Smooth muscle cell (in vitro differentiated cells): ENCODE data around the gene LRP4. TPM values are rescaled to one million over a fixed set of nuclear protein-coding genes. Genes with fewer than 3 reads are reported as not detected.

Source experiments
- DNase-seq: peaks from one replicate; lab custom pipeline; 2025; ENCODE audit not compliant: unreplicated experiment; lab: John Stamatoyannopoulos, UW
- H2AFZ ChIP-seq: fragments of 200-600 bp; sonication (generic); 2 replicates; pipeline ENCODE4 v1.6.0; 2016; ENCODE audit warnings: antibody characterized with exemption, low read depth, mild to moderate bottlenecking
- H3F3A ChIP-seq: fragments of 200-600 bp; sonication (generic); 2 replicates; pipeline ENCODE4 v1.6.0; 2017; ENCODE audit warnings: antibody characterized with exemption, low read depth
- H3K27ac ChIP-seq: fragments of 200-600 bp; sonication (generic); 2 replicates; pipeline ENCODE4 v1.5.1; 2016; ENCODE audit warnings: low read depth, mild to moderate bottlenecking
- H3K27me3 ChIP-seq: fragments of 200-600 bp; sonication (generic); 2 replicates; pipeline ENCODE4 v1.6.1; 2016; ENCODE audit warnings: low read depth, mild to moderate bottlenecking
- H3K36me3 ChIP-seq: fragments of 200-600 bp; sonication (generic); 2 replicates; pipeline ENCODE4 v1.5.1; 2016; ENCODE audit warnings: low read depth
- H3K4me1 ChIP-seq: fragments of 200-600 bp; sonication (generic); 2 replicates; pipeline ENCODE4 v1.5.1; 2016; ENCODE audit warnings: low read depth
- H3K4me2 ChIP-seq: fragments of 200-600 bp; sonication (generic); 2 replicates; pipeline ENCODE4 v1.6.0; 2016; ENCODE audit warnings: mild to moderate bottlenecking
- H3K4me3 ChIP-seq: fragments of 200-600 bp; sonication (generic); 2 replicates; pipeline ENCODE4 v1.5.1; 2016; ENCODE audit warnings: mild to moderate bottlenecking
- H3K79me2 ChIP-seq: fragments of 200-600 bp; sonication (generic); 2 replicates; pipeline ENCODE4 v1.6.0; 2016; ENCODE audit warnings: low read depth, mild to moderate bottlenecking
- H3K9ac ChIP-seq: fragments of 200-600 bp; sonication (generic); 2 replicates; pipeline ENCODE4 v1.6.0; 2016; ENCODE audit warnings: low read depth
- H3K9me3 ChIP-seq: fragments of 200-600 bp; sonication (generic); replicated peaks from 2 replicates; pipeline ENCODE4 v1.5.1; 2016; ENCODE audit warnings: low read depth
- H4K20me1 ChIP-seq: fragments of 200-600 bp; sonication (generic); 2 replicates; pipeline ENCODE4 v1.6.0; 2016; ENCODE audit warnings: low read depth
- CTCF ChIP-seq: fragments of 200-600 bp; sonication (generic); IDR thresholded peaks from 2 replicates; pipeline ENCODE4 v1.5.1; 2017; ENCODE audit warnings: borderline replicate concordance, mild to moderate bottlenecking, antibody characterized with exemption; ENCODE audit not compliant: insufficient read depth, poor library complexity, severe bottlenecking
- WGBS: methylation state at CpG from one replicate; pipeline ENCODE4 v1.1.7; 2016; ENCODE audit warnings: low lambda C conversion rate; 5-methylcytosine and 5-hydroxymethylcytosine counted together
- polyA plus RNA-seq: library from polyadenylated mRNA; unstranded; fragments of >200 nt; fragmentation: Nextera tagmentation; extraction: Ambion mirVana; gene quantifications from 2 replicates; pipeline ENCODE4 v1.2.1, GENCODE V29; 2016
- total RNA-seq: library from RNA; depleted of rRNA; stranded (reverse); fragments of >200 nt; gene quantifications from 2 replicates; pipeline ENCODE4 v1.2.3, GENCODE V29; 2014

The LRP4 gene
- total and polyA plus RNA-seq, 2 experiments from 2014 or later: 10.4 to 13.6 TPM

GRCh38 chr11:46948378-46949131, 30.2 kb upstream of the LRP4 start:
- no peaks in the 10 kb centered on the region for H3K27me3 ChIP-seq
- H3F3A ChIP-seq: peaks cover 11% of the 10 kb centered on the region
- H3K9ac ChIP-seq: peak overlapping the region; percentile 29
- H2AFZ ChIP-seq: no peak overlapping the region
- DNase-seq: no peak
- no peaks in the 10 kb centered on the region for H3K36me3 ChIP-seq
- peak overlapping the region; percentile 83 for H3K27ac ChIP-seq
- H3K4me1 ChIP-seq: peaks cover 40% of the 10 kb centered on the region
- WGBS: 43% methylated on average over 4 of the region's 4 CpGs
- H4K20me1 ChIP-seq: peaks cover 7% of the 10 kb centered on the region
- no peak for TF ChIP-seq CTCF
- no peaks in the 10 kb centered on the region for H3K9me3 ChIP-seq
- H3K4me3 ChIP-seq: no peak overlapping the region
- H3K4me2 ChIP-seq: peak overlapping the region; percentile 19
- H3K79me2 ChIP-seq: peaks cover 16% of the 10 kb centered on the region

GRCh38 chr11:46947399-46948077, 29.2 kb upstream of the LRP4 start:
- H3K27ac ChIP-seq: peak overlapping the region; percentile 83
- no peak overlapping the region for H3K4me3 ChIP-seq
- peaks cover 11% of the 10 kb centered on the region for H3F3A ChIP-seq
- no peak overlapping the region for H2AFZ ChIP-seq
- H3K79me2 ChIP-seq: peaks cover 20% of the 10 kb centered on the region
- TF ChIP-seq CTCF: no peak
- peaks cover 30% of the 10 kb centered on the region for H3K4me1 ChIP-seq
- no peak for DNase-seq
- no peak overlapping the region for H3K9ac ChIP-seq
- no peaks in the 10 kb centered on the region for H3K27me3 ChIP-seq
- H3K4me2 ChIP-seq: no peak overlapping the region
- H3K36me3 ChIP-seq: no peaks in the 10 kb centered on the region
- no peaks in the 10 kb centered on the region for H3K9me3 ChIP-seq
- 83% methylated on average over 3 of the region's 3 CpGs for WGBS
- H4K20me1 ChIP-seq: peaks cover 7% of the 10 kb centered on the region

GRCh38 chr11:46944356-46945075, 26.2 kb upstream of the LRP4 start:
- TF ChIP-seq CTCF: no peak

More at GRCh38 chr11:46944356-46945075, 26.2 kb upstream of the LRP4 start:
- no peak overlapping the region for H3K9ac ChIP-seq
- H3F3A ChIP-seq: peaks cover 11% of the 10 kb centered on the region
- no peak overlapping the region for H3K4me2 ChIP-seq
- H3K79me2 ChIP-seq: peaks cover 28% of the 10 kb centered on the region
- no peak overlapping the region for H3K27ac ChIP-seq
- H3K27me3 ChIP-seq: no peaks in the 10 kb centered on the region
- no peak overlapping the region for H3K4me3 ChIP-seq
- no peak for DNase-seq
- no peak overlapping the region for H2AFZ ChIP-seq
- H4K20me1 ChIP-seq: no peaks in the 10 kb centered on the region
- H3K9me3 ChIP-seq: no peaks in the 10 kb centered on the region
- WGBS: 78% methylated on average over 4 of the region's 4 CpGs
- peaks cover 19% of the 10 kb centered on the region for H3K4me1 ChIP-seq
- H3K36me3 ChIP-seq: no peaks in the 10 kb centered on the region
